ENCODE measurements around the gene C1orf115. TPM values are rescaled to one million over a fixed set of nuclear protein-coding genes. Genes with fewer than 3 reads are reported as not detected.

Gene C1orf115
- polyA plus RNA-seq, 1 of the 3 experiments (the other 2 are of a cell fraction) = 4.2 TPM

DNA sequence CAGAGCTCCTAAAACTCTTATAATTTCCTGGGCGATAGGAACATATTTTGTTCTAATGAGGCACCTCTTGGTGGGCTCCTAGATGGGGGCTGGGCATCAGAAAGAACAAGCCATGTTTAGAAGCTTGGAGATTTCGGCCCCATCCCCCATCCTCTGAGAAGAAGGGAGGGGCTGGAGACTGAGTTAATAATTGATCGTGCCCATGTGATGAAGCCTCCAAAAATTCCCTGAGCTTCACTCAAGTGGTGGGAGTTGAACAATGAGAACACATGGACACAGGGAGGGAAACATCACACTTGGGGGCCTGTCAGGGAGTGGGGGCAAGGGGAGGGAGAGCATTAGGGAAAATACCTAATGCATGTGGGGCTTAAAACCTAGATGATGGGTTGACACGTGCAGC, 18.1 kb downstream of the C1orf115 start:
- no peaks in the 10 kb centered on the region for H3K9me3 ChIP-seq
- H3K9me2 ChIP-seq = no peaks in the 10 kb centered on the region
- H3K79me2 ChIP-seq (ENCODE audit: insufficient read depth) = no peaks in the 10 kb centered on the region
- CTCF ChIA-PET = no interaction called here
- WGBS (ENCODE audit: low lambda C conversion rate) = 54% methylated on average over 4 of the region's 4 CpGs
- POLR2A ChIA-PET = no interaction called here
- no peaks in the 10 kb centered on the region; a peak in 1 of 4 replicates for H3K4me1 ChIP-seq (ENCODE audit: control insufficient read depth in 1 of 2, insufficient read depth in 2 of 2, low read depth in 1 of 2, low read length in 1 of 2)
- no peak overlapping the region for H3K4me3 ChIP-seq (ENCODE audit: low read depth in 2 of 2, low read length in 1 of 2)
- H3F3A ChIP-seq (replicated peaks; ENCODE audit: insufficient read depth) = no peaks in the 10 kb centered on the region
- TF ChIP-seq TCF12 (IDR thresholded peaks at IDR 0.05) = no peak
- no peaks in the 10 kb centered on the region for H4K20me1 ChIP-seq (ENCODE audit: insufficient read depth)
- no peak overlapping the region for H3K4me2 ChIP-seq
- H2AFZ ChIP-seq (ENCODE audit: low read depth) = no peak overlapping the region
- no peaks in the 10 kb centered on the region for H3K27me3 ChIP-seq (ENCODE audit: insufficient read depth)
- no peak for DNase-seq
- no peak overlapping the region for H3K9ac ChIP-seq
- H3K36me3 ChIP-seq (replicated peaks in 1 of 2; ENCODE audit: control insufficient read depth in 1 of 2, insufficient read depth in 2 of 2, low read length in 1 of 2) = no peaks in the 10 kb centered on the region
- H3K27ac ChIP-seq (ENCODE audit: low read depth in 2 of 2, low read length in 1 of 2) = no peak overlapping the region

DNA sequence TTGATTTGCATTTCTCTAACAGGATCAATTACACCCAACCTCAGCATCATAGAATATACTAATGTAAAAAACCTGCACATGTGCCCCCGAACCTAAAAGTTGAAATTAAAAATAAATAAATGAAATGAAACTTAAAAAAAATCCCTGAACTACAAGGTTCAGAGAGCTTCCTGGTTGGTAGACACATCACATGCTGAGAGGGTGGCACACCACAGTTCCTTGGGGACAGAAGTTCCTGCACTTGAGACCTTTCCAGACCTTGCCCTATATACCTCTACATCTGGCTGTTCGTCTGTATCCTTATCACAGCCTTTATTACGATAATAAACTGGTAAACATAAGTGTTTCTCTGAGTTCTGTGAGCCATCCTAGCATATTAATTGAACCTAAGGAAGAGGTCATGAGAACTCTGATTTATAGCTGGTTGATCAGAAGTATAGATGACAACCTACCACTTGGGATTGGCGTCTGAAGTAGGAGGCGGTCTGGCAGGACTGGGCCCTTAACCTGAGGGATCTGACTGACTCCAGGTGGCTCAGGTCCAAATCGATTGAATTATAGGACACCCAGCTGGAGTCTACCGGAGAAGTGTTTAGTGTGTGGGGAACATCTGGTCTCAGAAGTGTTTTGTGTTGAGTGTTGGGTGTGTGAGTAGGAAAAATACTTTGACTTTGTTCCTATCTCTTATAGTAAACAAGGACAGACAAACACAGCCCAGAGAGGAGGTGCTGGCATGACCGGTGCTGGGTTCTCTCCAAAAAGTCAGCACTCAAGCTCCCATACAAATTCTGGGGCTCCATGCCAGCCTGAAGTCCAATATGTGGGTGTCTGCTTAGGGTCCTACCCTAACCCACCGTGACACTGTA, 19.0 kb downstream of the C1orf115 start:
- no peak overlapping the region for H3K27ac ChIP-seq (ENCODE audit: low read depth in 2 of 2, low read length in 1 of 2)
- TF ChIP-seq MXI1 (IDR thresholded peaks at IDR 0.05; ENCODE audit: low read depth, low read length) (no peak), TAF1 (IDR thresholded peaks at IDR 0.05; ENCODE audit: borderline replicate concordance, low read depth, low read length) (no peak), YY1 (IDR thresholded peaks at IDR 0.05; ENCODE audit: low read depth) (no peak), NRF1 (IDR thresholded peaks at IDR 0.05; ENCODE audit: low read depth, low read length) (no peak), RAD21 (IDR thresholded peaks at IDR 0.05; ENCODE audit: low read length) (no peak), RFX5 (IDR thresholded peaks at IDR 0.05; ENCODE audit: low read length) (no peak), SIN3A (IDR thresholded peaks at IDR 0.05; ENCODE audit: borderline replicate concordance, low read depth, low read length) (no peak), RXRA (IDR thresholded peaks at IDR 0.05; ENCODE audit: borderline replicate concordance, low read depth) (no peak), SMC3 (IDR thresholded peaks at IDR 0.05; ENCODE audit: low read depth, low read length) (no peak), TCF12 (IDR thresholded peaks at IDR 0.05) (no peak), FOSL2 (IDR thresholded peaks at IDR 0.05; ENCODE audit: borderline replicate concordance, low read depth) (no peak), EP300 (IDR thresholded peaks at IDR 0.05; ENCODE audit: borderline replicate concordance in 1 of 2, low read depth in 1 of 2, low read length in 1 of 2) (no peak), TEAD4 (IDR thresholded peaks at IDR 0.05; ENCODE audit: borderline replicate concordance, insufficient read depth) (no peak)
- TF ChIP-seq, protein P1, sequence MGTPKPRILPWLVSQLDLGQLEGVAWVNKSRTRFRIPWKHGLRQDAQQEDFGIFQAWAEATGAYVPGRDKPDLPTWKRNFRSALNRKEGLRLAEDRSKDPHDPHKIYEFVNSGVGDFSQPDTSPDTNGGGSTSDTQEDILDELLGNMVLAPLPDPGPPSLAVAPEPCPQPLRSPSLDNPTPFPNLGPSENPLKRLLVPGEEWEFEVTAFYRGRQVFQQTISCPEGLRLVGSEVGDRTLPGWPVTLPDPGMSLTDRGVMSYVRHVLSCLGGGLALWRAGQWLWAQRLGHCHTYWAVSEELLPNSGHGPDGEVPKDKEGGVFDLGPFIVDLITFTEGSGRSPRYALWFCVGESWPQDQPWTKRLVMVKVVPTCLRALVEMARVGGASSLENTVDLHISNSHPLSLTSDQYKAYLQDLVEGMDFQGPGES (IDR thresholded peaks at IDR 0.05; ENCODE audit: low read depth, low read length) = no peak
- TF ChIP-seq, protein P2, sequence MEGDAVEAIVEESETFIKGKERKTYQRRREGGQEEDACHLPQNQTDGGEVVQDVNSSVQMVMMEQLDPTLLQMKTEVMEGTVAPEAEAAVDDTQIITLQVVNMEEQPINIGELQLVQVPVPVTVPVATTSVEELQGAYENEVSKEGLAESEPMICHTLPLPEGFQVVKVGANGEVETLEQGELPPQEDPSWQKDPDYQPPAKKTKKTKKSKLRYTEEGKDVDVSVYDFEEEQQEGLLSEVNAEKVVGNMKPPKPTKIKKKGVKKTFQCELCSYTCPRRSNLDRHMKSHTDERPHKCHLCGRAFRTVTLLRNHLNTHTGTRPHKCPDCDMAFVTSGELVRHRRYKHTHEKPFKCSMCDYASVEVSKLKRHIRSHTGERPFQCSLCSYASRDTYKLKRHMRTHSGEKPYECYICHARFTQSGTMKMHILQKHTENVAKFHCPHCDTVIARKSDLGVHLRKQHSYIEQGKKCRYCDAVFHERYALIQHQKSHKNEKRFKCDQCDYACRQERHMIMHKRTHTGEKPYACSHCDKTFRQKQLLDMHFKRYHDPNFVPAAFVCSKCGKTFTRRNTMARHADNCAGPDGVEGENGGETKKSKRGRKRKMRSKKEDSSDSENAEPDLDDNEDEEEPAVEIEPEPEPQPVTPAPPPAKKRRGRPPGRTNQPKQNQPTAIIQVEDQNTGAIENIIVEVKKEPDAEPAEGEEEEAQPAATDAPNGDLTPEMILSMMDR (IDR thresholded peaks at IDR 0.05) = no peak
- TF ChIP-seq, protein P3, sequence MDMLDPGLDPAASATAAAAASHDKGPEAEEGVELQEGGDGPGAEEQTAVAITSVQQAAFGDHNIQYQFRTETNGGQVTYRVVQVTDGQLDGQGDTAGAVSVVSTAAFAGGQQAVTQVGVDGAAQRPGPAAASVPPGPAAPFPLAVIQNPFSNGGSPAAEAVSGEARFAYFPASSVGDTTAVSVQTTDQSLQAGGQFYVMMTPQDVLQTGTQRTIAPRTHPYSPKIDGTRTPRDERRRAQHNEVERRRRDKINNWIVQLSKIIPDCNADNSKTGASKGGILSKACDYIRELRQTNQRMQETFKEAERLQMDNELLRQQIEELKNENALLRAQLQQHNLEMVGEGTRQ (IDR thresholded peaks at IDR 0.05; ENCODE audit: borderline replicate concordance, low read depth, low read length) = no peak
- TF ChIP-seq, protein P4, sequence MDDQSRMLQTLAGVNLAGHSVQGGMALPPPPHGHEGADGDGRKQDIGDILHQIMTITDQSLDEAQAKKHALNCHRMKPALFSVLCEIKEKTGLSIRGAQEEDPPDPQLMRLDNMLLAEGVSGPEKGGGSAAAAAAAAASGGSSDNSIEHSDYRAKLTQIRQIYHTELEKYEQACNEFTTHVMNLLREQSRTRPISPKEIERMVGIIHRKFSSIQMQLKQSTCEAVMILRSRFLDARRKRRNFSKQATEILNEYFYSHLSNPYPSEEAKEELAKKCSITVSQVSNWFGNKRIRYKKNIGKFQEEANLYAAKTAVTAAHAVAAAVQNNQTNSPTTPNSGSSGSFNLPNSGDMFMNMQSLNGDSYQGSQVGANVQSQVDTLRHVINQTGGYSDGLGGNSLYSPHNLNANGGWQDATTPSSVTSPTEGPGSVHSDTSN (IDR thresholded peaks at IDR 0.05) = no peak

More for the DNA sequence above, 19.0 kb downstream of the C1orf115 start:
- Histone ChIP-seq H3K27me3 (ENCODE audit: insufficient read depth) (no peaks in the 10 kb centered on the region), H3K9me2 (no peaks in the 10 kb centered on the region), H3K4me3 (ENCODE audit: low read depth in 2 of 2, low read length in 1 of 2) (no peak overlapping the region), H3K4me2 (no peak overlapping the region), H3K79me2 (ENCODE audit: insufficient read depth) (no peaks in the 10 kb centered on the region), H3K36me3 (replicated peaks in 1 of 2; ENCODE audit: control insufficient read depth in 1 of 2, insufficient read depth in 2 of 2, low read length in 1 of 2) (no peaks in the 10 kb centered on the region), H3K9ac (no peak overlapping the region), H3F3A (replicated peaks; ENCODE audit: insufficient read depth) (no peaks in the 10 kb centered on the region), H4K20me1 (ENCODE audit: insufficient read depth) (no peaks in the 10 kb centered on the region), H3K4me1 (ENCODE audit: control insufficient read depth in 1 of 2, insufficient read depth in 2 of 2, low read depth in 1 of 2, low read length in 1 of 2) (no peaks in the 10 kb centered on the region; a peak in 1 of 4 replicates), H2AFZ (ENCODE audit: low read depth) (no peak overlapping the region), H3K9me3 (no peaks in the 10 kb centered on the region)
- 53% methylated on average over 9 of the region's 9 CpGs for WGBS (ENCODE audit: low lambda C conversion rate)
- no peak for DNase-seq
- CTCF ChIA-PET = interaction anchor here (0.7 to 1.0 kb wide), 2 partner anchors 24 to 66 kb away, joined by 3 read pairs; no protein-coding TSS in a partner anchor
- POLR2A ChIA-PET = no interaction called here
